ENCODE results near the gene UPK1A. TPM values are rescaled to one million over a fixed set of nuclear protein-coding genes. Genes with fewer than 3 reads are reported as not detected.

UPK1A gene
- under 1 TPM in 1 of 2 experiments, not detected in 1; 0.30 TPM for total RNA-seq

DNA sequence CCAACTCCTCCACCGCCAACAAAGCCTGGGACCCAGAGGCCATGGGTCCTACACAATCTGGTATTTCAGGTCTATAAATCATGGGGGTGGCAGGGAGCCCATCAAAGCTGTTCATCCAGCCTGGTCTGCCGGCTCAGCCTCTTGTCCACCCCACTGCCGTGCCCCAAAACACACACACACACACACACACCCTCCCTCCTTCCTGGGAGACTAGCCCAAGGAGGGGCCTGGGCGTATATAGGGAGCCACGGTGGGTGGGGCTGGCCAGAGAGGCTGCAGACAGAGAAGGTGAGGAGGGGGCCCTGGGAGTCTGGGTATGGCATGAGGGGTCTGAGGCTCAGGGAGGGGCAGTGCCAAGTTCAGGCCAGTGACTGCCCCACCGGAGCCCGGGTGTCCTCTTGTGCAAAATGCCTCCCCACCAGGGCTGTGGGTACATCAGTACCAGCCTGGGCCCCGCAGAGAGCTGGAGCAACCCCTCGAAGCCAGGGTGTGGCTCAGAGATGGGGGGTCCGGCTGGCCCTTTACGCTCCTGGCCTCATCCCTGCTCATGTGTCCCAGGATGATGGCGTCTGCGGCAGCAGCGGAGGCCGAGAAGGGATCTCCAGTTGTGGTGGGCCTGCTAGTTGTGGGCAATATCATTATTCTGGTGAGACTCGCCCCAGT is at the start of gene UPK1A:
Gene UPK1A (plus strand): TSS at position 267 of the 663 bp plus-strand sequence. CDS start 296 bp downstream, at position 563.
- H3K27me3 Mint-ChIP-seq, result peaks cover 18% of the 10 kb centered on the region
- DNase-seq (no peak), ATAC-seq (no peak)
- H3K4me3 Mint-ChIP-seq, result no peak within 1 kb of the TSS
- CTCF ChIA-PET, result no interaction called here
- no peak within 1 kb of the TSS for H3K27ac Mint-ChIP-seq
- no peaks in the 10 kb centered on the region for H3K9me3 Mint-ChIP-seq (ENCODE audit: low read depth)
- peaks cover 8% of the 10 kb centered on the region for H3K36me3 Mint-ChIP-seq
- H3K4me1 Mint-ChIP-seq, result no peaks in the 10 kb centered on the region

DNA sequence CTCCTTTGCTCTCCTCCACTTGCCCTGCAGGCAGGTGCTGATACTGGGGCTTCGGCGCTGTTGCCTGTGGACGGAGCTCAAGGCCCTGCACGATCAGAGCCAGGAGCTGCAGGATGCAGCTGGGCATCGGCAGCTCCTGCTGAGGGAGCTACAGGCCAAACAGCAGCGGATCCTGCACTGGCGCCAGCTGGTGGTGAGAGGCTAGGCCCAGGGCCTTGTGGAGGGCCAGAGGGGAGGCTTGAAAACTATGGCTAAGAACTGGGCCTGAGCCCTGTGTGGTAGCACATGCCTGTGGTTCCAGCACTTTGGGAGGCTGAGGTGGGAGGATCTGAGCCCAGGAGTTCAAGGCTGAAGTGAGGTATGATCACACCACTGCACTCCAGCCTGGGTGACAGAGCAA is 47.5 kb upstream of the UPK1A start:
- ATAC-seq (no peak), DNase-seq (no peak)
- H3K4me1 Mint-ChIP-seq, result peaks cover 7% of the 10 kb centered on the region
- no peaks in the 10 kb centered on the region for H3K9me3 Mint-ChIP-seq (ENCODE audit: low read depth)
- H3K36me3 Mint-ChIP-seq, result peaks cover 13% of the 10 kb centered on the region
- no peak overlapping the region for H3K27ac Mint-ChIP-seq
- no peaks in the 10 kb centered on the region for H3K27me3 Mint-ChIP-seq
- H3K4me3 Mint-ChIP-seq, result no peak overlapping the region
- CTCF ChIA-PET, result no interaction called here

DNA sequence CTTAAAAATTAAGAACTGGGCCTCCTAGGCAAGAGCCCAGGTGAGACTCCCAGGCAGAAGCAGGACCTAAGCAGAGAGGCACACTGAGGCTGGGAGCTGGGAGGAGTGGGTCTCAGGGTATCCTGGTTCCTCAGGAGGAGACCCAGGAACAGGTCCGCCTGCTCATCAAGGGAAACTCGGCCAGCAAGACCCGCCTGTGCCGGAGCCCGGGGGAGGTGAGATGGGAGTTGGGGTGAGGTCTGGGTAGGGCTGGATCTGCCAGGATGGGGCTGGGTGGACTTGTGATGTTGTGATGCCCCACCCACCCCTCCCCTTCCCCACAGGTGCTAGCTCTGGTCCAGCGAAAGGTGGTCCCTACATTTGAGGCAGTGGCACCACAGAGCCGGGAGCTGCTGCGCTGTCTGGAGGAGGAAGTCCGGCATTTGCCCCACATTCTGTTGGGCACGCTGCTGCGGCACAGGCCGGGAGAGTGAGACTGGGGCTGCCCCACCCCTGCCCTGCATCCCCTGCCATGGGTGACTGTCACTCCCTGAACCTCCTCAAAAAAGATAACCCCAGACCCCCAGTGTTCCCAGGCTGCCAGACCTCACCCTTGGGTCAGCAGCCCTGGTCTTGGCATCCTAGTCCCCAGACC is 46.9 kb upstream of the UPK1A start:
- ATAC-seq, result no peak
- Mint-ChIP-seq H3K4me3 (no peak overlapping the region), H3K9me3 (ENCODE audit: low read depth) (no peaks in the 10 kb centered on the region), H3K27me3 (no peaks in the 10 kb centered on the region), H3K27ac (no peak overlapping the region), H3K4me1 (peaks cover 4% of the 10 kb centered on the region), H3K36me3 (peaks cover 13% of the 10 kb centered on the region)
- DNase-seq, result no peak
- CTCF ChIA-PET, result no interaction called here

DNA sequence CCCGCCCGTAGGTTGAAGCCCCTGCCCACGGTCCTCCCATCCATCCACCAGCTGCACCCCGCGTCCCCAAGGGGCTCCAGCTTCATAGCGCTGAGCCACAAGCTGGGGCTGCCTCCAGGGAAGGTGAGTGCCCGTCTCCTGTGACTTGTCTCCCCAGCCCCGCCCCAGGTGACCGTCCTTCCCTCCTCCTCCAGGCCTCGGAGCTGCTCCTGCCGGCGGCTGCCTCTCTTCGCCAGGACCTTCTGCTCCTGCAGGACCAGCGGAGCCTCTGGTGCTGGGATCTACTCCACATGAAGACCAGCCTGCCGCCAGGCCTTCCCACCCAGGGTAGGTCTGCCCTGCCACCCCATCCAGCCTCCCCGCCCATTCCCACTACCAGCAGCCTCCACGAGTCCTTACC is 46.3 kb upstream of the UPK1A start:
- H3K4me1 Mint-ChIP-seq, result peaks cover 2% of the 10 kb centered on the region
- H3K36me3 Mint-ChIP-seq, result peaks cover 13% of the 10 kb centered on the region
- no peaks in the 10 kb centered on the region for H3K9me3 Mint-ChIP-seq (ENCODE audit: low read depth)
- no peak overlapping the region for H3K4me3 Mint-ChIP-seq
- DNase-seq, result no peak
- H3K27ac Mint-ChIP-seq, result no peak overlapping the region
- CTCF ChIA-PET, result interaction anchor here (0.5 kb wide), 1 partner anchor 841 kb away, joined by 3 read pairs; no protein-coding TSS in a partner anchor
- no peak for ATAC-seq
- no peaks in the 10 kb centered on the region for H3K27me3 Mint-ChIP-seq

DNA sequence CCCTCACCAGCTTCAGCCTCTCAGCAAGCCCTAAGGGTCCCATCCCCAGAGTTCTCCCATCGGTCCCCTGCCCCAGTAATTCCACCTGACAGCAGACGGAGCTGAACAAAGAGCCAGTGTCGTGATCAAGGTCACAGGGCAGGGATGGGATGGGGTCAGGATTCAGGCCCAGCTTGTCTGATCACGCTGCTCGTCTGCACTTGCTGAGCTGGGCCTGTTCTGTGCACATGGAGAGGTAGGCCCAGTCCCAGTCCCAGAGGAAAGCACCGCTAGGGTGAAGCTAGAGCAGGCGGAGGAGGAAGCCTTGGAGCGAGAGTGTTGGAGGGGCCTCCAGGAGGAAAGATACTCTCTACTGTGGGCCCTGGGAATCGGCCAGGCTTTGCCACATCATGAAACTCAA is 44.6 kb upstream of the UPK1A start:
- CTCF ChIA-PET, result no interaction called here
- Mint-ChIP-seq H3K27me3 (no peaks in the 10 kb centered on the region), H3K9me3 (ENCODE audit: low read depth) (no peaks in the 10 kb centered on the region), H3K4me3 (no peak overlapping the region), H3K4me1 (no peaks in the 10 kb centered on the region), H3K36me3 (peaks cover 9% of the 10 kb centered on the region), H3K27ac (no peak overlapping the region)
- DNase-seq (no peak), ATAC-seq (no peak)

DNA sequence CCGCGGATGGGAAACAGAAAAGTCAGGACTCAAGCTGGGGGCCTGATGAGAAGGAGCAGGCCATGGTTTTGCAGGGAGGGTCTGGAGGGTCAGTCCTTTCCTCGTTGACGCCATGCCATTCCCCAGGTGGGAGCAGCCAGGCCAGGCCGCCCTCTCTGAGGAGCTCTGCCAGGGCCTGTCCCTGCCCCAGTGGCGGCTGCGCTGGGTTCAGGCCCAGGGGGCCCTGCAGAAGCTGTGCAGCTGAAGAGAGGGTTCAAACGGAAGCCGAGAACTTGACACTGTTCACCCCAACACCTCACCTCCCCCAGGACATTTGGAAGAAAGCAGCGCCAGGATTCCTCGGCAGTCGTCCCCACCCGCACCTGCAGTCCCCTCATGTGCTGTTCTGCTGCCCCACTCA is 43.6 kb upstream of the UPK1A start:
- Mint-ChIP-seq H3K27me3 (no peaks in the 10 kb centered on the region), H3K9me3 (ENCODE audit: low read depth) (no peaks in the 10 kb centered on the region), H3K27ac (no peak overlapping the region), H3K4me1 (no peaks in the 10 kb centered on the region), H3K4me3 (no peak overlapping the region), H3K36me3 (peaks cover 7% of the 10 kb centered on the region)
- ATAC-seq (no peak), DNase-seq (no peak)
- CTCF ChIA-PET, result no interaction called here

DNA sequence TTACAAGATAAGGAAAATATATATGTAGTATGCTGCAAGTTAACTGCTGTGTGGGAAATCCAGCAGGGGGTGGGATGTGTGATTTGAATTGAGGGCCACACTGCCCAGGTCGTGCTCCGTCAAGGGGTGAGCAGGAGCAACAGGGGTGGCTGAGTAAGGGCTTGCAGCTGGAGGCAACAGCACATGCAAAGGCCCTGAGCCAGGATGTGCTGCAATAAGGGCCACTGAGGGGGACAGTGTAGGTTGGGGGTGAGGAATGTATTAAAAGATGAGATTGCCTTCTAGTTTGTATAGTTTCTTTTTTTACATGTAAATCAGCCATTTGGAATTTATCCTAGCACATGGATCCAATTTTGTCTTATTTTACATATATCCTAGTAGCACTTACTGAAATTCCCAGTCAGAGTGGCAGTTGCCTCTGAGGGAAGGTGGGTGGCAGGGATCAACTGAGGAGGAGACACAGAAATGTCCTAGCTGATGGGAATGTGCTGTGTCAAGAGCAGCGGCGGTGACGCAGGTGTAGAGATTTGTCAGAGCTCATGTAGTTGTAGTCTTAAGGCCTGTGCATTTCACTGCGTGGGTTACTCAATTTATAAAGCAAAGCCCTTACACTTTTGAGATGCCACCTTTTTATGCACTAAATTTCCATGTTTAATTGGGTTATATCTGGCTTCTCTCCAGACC is 42.8 kb upstream of the UPK1A start:
- Mint-ChIP-seq H3K4me1 (peaks cover 4% of the 10 kb centered on the region), H3K9me3 (ENCODE audit: low read depth) (no peaks in the 10 kb centered on the region), H3K36me3 (peaks cover 7% of the 10 kb centered on the region), H3K27ac (no peak overlapping the region), H3K27me3 (no peaks in the 10 kb centered on the region), H3K4me3 (no peak overlapping the region)
- ATAC-seq (no peak), DNase-seq (no peak)
- CTCF ChIA-PET, result interaction anchor here (0.6 kb wide), 1 partner anchor 33 kb away, joined by 3 read pairs; no protein-coding TSS in a partner anchor

DNA sequence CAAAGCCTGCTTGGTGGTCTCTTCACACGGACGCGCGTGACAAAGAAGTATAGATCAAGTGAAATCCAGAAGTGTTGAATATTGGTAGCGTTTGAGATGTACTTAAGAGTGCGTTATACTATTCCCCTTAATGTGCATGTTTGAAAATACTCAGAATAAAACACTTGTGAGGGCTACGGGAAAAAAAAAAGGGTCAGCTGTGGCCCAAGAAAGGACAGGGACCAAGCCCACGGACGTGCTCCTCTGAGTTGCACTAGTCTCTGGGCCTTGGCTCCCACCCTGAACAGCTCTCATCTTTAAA is 38.1 kb upstream of the UPK1A start:
- H3K27me3 Mint-ChIP-seq, result no peaks in the 10 kb centered on the region
- DNase-seq (no peak), ATAC-seq (no peak)
- CTCF ChIA-PET, result no interaction called here
- H3K9me3 Mint-ChIP-seq (ENCODE audit: low read depth), result no peaks in the 10 kb centered on the region
- H3K36me3 Mint-ChIP-seq, result peaks cover 24% of the 10 kb centered on the region
- peak overlapping the region; percentile 97 for H3K27ac Mint-ChIP-seq
- peaks cover 18% of the 10 kb centered on the region for H3K4me1 Mint-ChIP-seq
- H3K4me3 Mint-ChIP-seq, result peak overlapping the region; percentile 90

DNA sequence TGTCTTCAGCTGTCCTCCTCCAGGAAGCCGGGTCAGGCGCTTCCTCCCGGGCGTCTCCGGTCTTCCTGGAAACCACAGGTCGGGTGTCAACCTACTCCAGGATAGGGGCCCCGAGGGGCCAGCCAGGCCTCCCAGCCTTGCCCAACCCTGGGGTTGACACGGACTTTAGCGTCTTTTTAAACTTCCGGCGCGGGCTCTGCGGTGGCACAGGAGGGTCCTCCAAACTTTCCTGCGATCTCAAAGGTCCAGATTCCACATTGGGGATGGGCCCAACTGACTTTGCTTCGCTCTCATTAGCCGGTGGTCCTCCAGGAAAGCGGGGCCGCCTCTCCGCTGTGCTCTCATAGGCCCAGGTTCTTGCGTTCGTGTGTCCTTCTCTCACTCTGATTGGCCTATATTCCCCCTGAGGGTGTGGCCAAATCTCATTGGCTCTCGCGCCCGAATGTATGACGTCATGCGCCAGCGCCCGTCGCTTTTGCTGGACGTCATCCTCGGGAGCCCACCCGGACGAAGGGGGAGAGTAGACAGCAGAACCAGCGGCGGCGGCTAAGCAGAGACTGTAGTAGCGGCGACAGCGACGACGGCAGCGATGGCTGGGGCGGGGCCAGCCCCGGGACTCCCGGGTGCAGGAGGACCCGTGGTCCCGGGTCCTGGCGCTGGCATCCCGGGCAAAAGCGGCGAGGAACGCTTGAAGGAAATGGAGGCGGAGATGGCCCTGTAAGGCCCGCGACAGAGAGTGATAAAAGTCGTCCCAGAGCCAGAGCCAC is 37.6 kb upstream of the UPK1A start, which contains the start of gene RBM42:
Gene RBM42 (plus strand): TSS at position 472 of the 767 bp plus-strand sequence. CDS start 118 bp downstream, at position 590.
- Mint-ChIP-seq H3K4me1 (peaks cover 18% of the 10 kb centered on the region), H3K4me3 (peak within 1 kb of the TSS; percentile 90), H3K9me3 (ENCODE audit: low read depth) (no peaks in the 10 kb centered on the region), H3K27ac (peak within 1 kb of the TSS; percentile 97), H3K27me3 (no peaks in the 10 kb centered on the region), H3K36me3 (peaks cover 27% of the 10 kb centered on the region)
- CTCF ChIA-PET, result no interaction called here
- ATAC-seq, result peak; percentile 100
- peak; percentile 99 for DNase-seq

DNA sequence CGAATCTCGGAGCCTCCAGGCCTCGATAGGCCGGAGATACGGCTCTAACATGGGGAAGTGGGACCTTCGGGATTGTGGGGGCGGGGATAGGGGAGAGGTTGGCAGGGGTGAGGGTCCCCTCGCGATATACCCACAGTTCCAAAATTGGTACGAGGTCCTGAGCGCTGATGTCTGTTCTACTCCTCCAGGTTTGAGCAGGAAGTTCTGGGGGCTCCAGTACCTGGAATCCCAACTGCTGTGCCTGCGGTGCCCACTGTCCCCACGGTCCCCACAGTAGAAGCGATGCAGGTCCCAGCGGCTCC is 37.0 kb upstream of the UPK1A start:
- H3K36me3 Mint-ChIP-seq, result peaks cover 27% of the 10 kb centered on the region
- H3K4me1 Mint-ChIP-seq, result peaks cover 18% of the 10 kb centered on the region
- H3K27me3 Mint-ChIP-seq, result no peaks in the 10 kb centered on the region
- DNase-seq, result no peak
- no peaks in the 10 kb centered on the region for H3K9me3 Mint-ChIP-seq (ENCODE audit: low read depth)
- CTCF ChIA-PET, result interaction anchor here (0.8 kb wide), 1 partner anchor 488 kb away, joined by 3 read pairs; no protein-coding TSS in a partner anchor
- H3K27ac Mint-ChIP-seq, result peak overlapping the region; percentile 97
- peak overlapping the region; percentile 90 for H3K4me3 Mint-ChIP-seq
- ATAC-seq, result no peak

DNA sequence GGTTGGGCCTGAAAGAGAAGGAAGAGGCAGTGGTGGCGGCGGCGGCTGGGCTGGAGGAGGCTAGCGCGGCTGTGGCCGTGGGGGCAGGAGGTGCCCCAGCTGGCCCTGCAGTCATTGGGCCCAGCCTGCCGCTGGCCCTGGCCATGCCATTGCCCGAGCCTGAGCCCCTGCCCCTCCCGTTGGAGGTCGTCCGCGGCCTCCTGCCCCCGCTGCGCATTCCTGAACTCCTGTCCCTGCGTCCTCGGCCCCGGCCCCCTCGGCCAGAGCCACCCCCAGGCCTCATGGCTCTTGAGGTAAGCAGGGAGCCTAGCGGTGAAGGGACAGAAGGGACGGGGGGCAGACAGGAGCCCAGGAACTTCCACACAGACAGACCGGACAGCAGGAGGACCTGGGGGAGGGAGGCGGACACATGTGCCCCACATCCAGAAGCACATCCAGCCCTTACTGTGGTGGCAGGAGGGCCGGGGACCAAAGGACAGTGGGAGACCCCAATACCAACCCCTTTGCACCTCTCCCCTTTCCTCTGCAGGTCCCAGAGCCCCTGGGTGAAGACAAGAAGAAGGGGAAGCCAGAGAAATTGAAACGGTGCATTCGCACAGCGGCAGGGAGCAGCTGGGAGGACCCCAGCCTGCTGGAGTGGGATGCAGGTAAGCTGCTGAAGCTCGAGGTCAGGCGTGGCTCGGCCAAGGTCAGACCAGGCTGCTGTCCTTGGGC is 32.4 kb upstream of the UPK1A start:
- DNase-seq (no peak), ATAC-seq (no peak)
- Mint-ChIP-seq H3K27me3 (no peaks in the 10 kb centered on the region), H3K9me3 (ENCODE audit: low read depth) (no peaks in the 10 kb centered on the region), H3K4me1 (peaks cover 24% of the 10 kb centered on the region), H3K27ac (no peak overlapping the region), H3K4me3 (no peak overlapping the region), H3K36me3 (peaks cover 40% of the 10 kb centered on the region)
- CTCF ChIA-PET, result no interaction called here

DNA sequence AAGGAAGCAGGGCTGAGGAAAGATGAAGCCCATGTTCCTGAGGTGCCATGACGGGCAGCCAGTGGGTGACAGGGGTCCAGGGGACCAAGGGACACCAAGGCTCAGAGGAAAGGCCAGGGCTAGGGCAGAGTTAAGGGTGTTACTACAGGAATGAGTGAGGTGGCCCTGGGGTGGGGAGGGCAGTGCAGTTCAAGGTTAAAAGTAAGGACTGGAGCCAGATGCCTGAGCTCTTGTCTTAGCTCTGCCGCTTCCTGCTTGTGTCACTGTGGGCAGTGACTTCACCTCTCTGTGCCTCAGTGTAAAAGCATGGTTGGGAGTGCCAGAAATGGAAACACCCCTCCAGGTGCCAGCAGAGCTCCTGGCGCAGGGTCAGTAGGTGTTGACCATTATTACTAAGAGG is 29.7 kb upstream of the UPK1A start:
- DNase-seq (no peak), ATAC-seq (peak; percentile 41)
- Mint-ChIP-seq H3K27me3 (no peaks in the 10 kb centered on the region), H3K36me3 (peaks cover 29% of the 10 kb centered on the region), H3K4me3 (no peak overlapping the region), H3K9me3 (ENCODE audit: low read depth) (no peaks in the 10 kb centered on the region), H3K4me1 (peaks cover 18% of the 10 kb centered on the region), H3K27ac (peak overlapping the region; percentile 33)
- CTCF ChIA-PET, result no interaction called here

DNA sequence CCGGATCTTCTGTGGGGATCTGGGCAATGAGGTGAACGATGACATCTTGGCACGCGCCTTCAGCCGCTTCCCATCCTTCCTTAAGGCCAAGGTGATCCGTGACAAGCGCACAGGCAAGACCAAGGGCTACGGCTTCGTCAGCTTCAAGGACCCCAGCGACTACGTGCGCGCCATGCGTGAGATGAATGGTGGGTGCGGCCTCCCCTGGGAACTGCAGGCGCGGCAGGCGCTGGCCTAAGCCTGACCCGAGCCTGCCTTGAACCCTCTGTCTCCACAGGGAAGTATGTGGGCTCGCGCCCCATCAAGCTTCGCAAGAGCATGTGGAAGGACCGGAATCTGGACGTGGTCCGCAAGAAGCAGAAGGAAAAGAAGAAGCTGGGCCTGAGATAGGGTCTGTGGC is 29.2 kb upstream of the UPK1A start:
- ATAC-seq, result no peak

More for the DNA sequence above, 29.2 kb upstream of the UPK1A start:
- peaks cover 24% of the 10 kb centered on the region for H3K36me3 Mint-ChIP-seq
- DNase-seq, result no peak
- no peak overlapping the region for H3K27ac Mint-ChIP-seq
- H3K27me3 Mint-ChIP-seq, result no peaks in the 10 kb centered on the region
- H3K4me3 Mint-ChIP-seq, result no peak overlapping the region
- no peaks in the 10 kb centered on the region for H3K9me3 Mint-ChIP-seq (ENCODE audit: low read depth)
- H3K4me1 Mint-ChIP-seq, result peaks cover 20% of the 10 kb centered on the region
- CTCF ChIA-PET, result no interaction called here

Measured in activated CD8-positive, alpha-beta memory T cell treated with anti-CD3 and anti-CD28 coated beads, Interleukin-2, amount 10 ng/mL, durations not matched to agents 7 days and 5 days (primary cell).